Stomach smooth muscle (tissue), 2 donors: ENCODE measurements around the gene PLCG2.
A peak's percentile ranks its signal among the peaks of the same experiment; 100 is the strongest.
"Not testable (repeated sequence)": the region's sequence is repeated elsewhere in the genome, so short reads cannot be mapped to it uniquely, and the experiment has no call there.

Experiments
- H3K27ac ChIP-seq: one replicate; pipeline ENCODE4 v1.7.0; 2013; ENCODE audit warnings: mild to moderate bottlenecking, low read length, inconsistent platforms
- H3K27me3 ChIP-seq, 2 donors: one replicate each; pipeline ENCODE4 v1.7.0; 2013; ENCODE audit warnings: low read length in 2 of 2; ENCODE audit not compliant: insufficient read depth in 2 of 2, control insufficient read depth in 1 of 2
- H3K36me3 ChIP-seq, 2 donors: one replicate each; pipeline ENCODE4 v1.7.0; 2013; ENCODE audit warnings: low read length in 2 of 2; ENCODE audit not compliant: control insufficient read depth in 2 of 2, insufficient read depth in 2 of 2
- H3K4me1 ChIP-seq: one replicate; pipeline ENCODE4 v1.7.0; 2013; ENCODE audit warnings: low read length; ENCODE audit not compliant: control insufficient read depth, insufficient read depth
- H3K4me3 ChIP-seq, 2 donors: one replicate each; pipeline ENCODE4 v1.7.0; 2013; ENCODE audit warnings: low read length in 2 of 2
- H3K9ac ChIP-seq, 2 donors: one replicate each; pipeline ENCODE4 v1.7.0; 2013; ENCODE audit warnings: low read length in 2 of 2, mild to moderate bottlenecking in 1 of 2
- H3K9me3 ChIP-seq, 2 donors: one replicate each; pipeline ENCODE4 v1.7.0; 2013; ENCODE audit warnings: low read length in 2 of 2; ENCODE audit not compliant: control insufficient read depth in 2 of 2
- donor health status: healthy.
- donor health status: Pancreatic carcinoma.

Gene PLCG2

DNA sequence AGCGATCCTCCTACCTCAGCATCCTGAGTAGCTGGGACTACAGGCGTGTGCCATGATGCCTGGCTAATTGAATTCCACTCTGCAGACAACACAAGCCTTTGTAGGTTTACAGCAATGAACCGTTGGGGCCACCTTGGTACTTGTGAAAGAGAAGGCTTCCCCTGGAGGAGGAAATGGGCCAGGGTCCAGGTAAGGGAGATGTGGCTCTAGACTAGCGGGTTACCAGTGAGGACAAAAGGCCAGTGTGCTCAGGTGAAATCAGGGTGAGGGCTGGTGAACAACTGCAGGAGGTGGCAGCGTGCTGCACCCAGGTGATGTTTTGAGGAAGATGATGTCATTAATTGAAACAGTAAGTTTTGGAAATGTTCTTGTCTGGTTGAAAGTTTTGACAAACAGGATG lies 225.5 kb downstream of the PLCG2 start:
- Histone ChIP-seq H3K9ac (no peak overlapping the region), H3K27me3 (no peaks in the 10 kb centered on the region), H3K4me1 (no peaks in the 10 kb centered on the region), H3K4me3 (no peak overlapping the region), H3K9me3 (no peaks in the 10 kb centered on the region), H3K27ac (no peak overlapping the region), H3K36me3 (peaks cover 0 to 2% of the 10 kb centered on the region in 2 donors)

DNA sequence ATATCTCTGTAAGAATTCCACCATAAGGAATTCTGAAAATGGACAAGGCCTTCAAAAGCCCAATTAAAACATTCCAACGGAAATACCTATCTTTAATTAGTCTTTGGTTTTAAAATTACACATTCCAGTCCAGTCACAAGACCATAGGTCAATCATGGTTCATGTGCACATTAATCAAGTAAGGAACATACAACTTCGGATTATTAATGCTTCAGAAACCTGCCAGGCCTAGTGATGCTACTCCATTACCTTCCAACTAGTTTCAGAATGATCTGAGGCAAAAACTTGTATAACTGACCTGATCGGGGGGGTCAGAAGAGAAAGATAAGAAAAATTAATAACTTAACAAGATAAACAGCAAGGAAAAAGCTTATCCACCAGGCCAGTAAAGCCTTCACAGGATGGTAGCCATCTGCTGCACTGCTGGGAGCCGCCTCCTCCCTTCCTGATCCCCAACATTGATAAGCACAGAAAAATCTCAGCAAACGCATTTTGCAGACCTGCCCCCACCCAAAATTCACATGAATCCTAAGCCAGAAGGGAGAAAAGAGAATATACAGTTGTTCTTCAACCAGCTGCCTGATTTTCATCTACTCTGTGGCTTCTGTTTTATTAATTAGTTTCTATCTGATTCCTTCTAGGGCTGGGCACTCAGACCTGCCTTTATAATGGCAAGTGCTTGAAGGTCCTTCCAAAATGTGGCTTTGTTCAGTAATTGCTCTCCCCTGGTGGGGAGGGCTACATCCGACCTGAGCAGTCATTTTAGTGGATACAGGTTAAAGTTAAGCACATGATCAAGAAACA lies 226.1 kb downstream of the PLCG2 start:
- no peaks in the 10 kb centered on the region for H3K36me3 ChIP-seq
- H3K27me3 ChIP-seq: no peaks in the 10 kb centered on the region
- no peak overlapping the region for H3K9ac ChIP-seq
- no peaks in the 10 kb centered on the region for H3K9me3 ChIP-seq
- no peak overlapping the region for H3K4me3 ChIP-seq
- H3K27ac ChIP-seq: no peak overlapping the region
- no peaks in the 10 kb centered on the region for H3K4me1 ChIP-seq

DNA sequence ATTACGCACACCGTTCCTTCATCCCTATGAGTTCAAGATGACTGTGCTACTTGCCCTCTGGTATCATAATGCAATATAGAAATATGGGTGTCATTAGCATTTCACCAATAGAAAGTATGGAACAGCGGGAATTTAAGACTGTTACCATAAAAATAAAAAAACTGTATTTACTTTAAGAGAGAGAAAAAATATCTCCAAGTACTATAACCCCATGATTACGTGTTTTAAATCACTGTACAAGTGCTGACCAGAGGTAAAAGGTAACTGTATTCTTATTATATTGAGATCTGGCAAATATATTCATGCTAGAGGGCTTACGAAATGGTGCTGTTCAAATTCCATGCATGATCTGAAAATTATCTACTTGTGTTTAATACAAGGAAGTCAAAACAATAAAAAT lies 226.9 kb downstream of the PLCG2 start:
- Histone ChIP-seq H3K27me3 (no peaks in the 10 kb centered on the region), H3K9me3 (no peaks in the 10 kb centered on the region), H3K36me3 (no peaks in the 10 kb centered on the region), H3K4me1 (no peaks in the 10 kb centered on the region), H3K9ac (no peak overlapping the region), H3K4me3 (no peak overlapping the region), H3K27ac (no peak overlapping the region)

DNA sequence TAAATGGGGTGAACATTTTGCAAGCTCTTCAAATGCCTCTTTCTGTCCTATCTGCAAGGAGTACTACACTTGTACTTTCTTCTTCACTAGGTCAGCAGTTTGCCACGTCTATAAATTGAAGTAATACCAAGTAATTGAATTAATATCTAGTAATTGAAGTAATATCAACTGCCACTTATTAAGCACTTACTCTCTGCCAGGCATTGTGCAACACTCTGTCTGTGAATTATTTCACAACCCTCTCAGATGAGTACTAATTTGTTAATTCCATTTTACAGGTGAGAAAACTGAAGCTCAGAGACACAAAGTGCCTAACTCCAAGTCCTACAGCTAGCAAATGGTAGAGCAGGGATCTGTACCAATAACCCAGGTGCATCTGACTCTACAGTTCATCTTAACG lies 228.1 kb downstream of the PLCG2 start:
- Histone ChIP-seq H3K4me3 (no peak overlapping the region), H3K36me3 (no peaks in the 10 kb centered on the region), H3K9me3 (no peaks in the 10 kb centered on the region), H3K27ac (no peak overlapping the region), H3K27me3 (peaks cover 0 to 2% of the 10 kb centered on the region in 2 donors), H3K9ac (no peak overlapping the region), H3K4me1 (no peaks in the 10 kb centered on the region)

DNA sequence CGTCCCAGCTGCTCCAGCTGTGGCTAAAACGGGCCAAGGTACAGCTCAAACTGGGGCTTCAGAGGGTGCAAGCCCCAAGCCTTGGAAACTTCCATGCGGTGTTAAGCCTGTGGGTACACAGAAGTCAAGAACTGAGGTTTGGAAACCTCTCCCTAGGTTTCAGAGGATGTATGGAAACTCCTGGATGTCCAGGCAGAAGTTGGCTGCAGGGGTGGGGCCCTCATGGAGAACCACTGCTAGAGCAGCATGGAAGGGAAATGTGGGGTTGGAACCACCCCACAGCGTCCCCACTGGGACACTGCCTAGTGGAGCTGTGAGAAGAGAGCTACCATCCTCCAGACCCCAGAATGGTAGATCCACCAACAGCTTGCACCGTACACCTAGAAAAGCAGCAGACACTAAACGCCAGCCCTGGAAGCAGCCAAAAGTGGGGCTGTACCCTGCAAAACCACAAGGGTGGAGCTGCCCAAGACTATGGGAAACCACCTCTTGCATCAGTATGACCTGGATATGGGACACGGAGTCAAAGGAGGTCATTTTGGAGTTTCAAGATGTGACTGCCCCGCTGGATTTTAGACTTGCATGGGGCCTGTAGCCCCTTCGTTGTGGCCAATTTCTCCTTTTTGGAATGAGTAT lies 230.0 kb downstream of the PLCG2 start:
- Histone ChIP-seq H3K4me3 (no peak overlapping the region), H3K9ac (no peak overlapping the region)

DNA sequence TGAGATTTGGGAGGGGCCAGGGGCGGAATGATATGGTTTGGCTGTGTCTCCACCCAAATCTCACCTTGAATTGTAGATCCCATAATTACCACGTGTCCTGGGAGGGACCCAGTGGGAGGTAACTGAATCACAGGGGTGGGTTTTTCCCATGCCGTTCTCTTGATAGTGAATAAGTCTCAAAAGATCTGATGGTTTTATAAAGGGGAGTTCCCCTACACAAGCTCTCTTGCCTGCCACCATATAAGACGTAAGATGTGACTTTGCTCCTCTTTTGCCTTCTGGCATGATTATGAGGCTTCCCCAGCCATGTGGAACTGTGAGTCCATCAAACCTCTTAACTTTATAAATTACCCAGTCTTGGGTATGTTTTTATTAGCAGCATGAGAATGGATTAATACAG lies 230.7 kb downstream of the PLCG2 start:
- not testable (repeated sequence) for H3K27me3 ChIP-seq, H3K4me1 ChIP-seq, H3K9me3 ChIP-seq, H3K4me3 ChIP-seq, H3K36me3 ChIP-seq, H3K27ac ChIP-seq, H3K9ac ChIP-seq

More for the DNA sequence above, 230.0 kb downstream of the PLCG2 start:
- H3K27me3 ChIP-seq: peaks cover 0 to 4% of the 10 kb centered on the region in 2 donors
- no peaks in the 10 kb centered on the region for H3K4me1 ChIP-seq
- H3K27ac ChIP-seq: no peak overlapping the region
- H3K9me3 ChIP-seq: peaks cover 0 to 2% of the 10 kb centered on the region in 2 donors
- H3K36me3 ChIP-seq: no peaks in the 10 kb centered on the region

DNA sequence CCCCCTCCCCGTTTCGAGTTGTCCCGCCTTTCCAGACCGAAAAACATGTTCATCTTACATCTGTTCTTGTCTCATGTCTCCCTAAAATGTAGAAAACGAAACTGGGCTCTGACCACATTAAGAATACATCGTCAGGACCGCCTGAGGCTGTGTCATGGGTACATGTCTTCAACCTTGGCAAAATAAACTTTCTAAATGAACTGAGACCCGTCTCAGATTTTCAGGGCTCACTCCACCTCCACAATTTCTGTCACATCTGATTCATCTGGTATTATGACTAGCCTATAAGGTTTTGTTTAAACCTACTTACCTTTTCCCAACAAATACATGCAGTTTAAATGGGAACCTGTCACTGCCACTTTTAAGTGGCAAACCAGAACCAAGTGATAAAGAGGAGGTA lies 231.6 kb downstream of the PLCG2 start:
- H3K36me3 ChIP-seq: no peaks in the 10 kb centered on the region
- H3K4me3 ChIP-seq: peak overlapping the region; percentile 79 to 89
- no peaks in the 10 kb centered on the region for H3K4me1 ChIP-seq
- H3K27ac ChIP-seq: no peak overlapping the region
- H3K9ac ChIP-seq: peak overlapping the region; percentile 30 to 56
- peaks cover 0 to 8% of the 10 kb centered on the region in 2 donors for H3K9me3 ChIP-seq
- H3K27me3 ChIP-seq: peaks cover 0 to 4% of the 10 kb centered on the region in 2 donors

DNA sequence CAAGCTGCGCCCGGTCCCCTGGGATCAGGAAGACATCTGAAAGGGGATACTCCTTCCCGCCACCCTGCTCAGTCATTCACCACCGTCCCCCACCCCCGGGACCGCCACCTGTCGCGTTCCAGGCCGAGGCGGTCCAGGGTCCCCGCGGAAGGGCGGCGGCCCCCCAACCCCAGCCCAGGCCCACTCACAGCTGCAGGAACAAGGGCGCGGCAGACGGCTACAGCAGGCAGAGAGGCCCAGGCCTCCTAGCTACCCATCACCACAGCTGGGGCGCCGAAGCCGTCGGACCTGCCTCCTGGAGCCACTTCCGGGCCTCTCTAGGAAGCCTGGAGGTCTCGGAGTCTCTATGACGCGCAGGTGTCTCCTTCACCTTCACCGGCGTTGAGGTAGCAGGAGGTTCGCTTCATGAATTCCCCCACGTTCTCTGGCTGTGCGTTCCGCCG lies 232.1 kb downstream of the PLCG2 start, which contains the start of gene SDR42E1:
TSS of gene SDR42E1 (minus strand) at position 272 of the 443 bp plus-strand sequence. CDS start 10,612 bp downstream, outside the sequence.
- H3K36me3 ChIP-seq: no peaks in the 10 kb centered on the region
- no peaks in the 10 kb centered on the region for H3K4me1 ChIP-seq
- H3K4me3 ChIP-seq: peak within 1 kb of the TSS; percentile 79 to 89
- H3K9ac ChIP-seq: peak within 1 kb of the TSS; percentile 51 to 56
- H3K27ac ChIP-seq: no peak within 1 kb of the TSS
- H3K27me3 ChIP-seq: peaks cover 0 to 4% of the 10 kb centered on the region in 2 donors
- peaks cover 0 to 8% of the 10 kb centered on the region in 2 donors for H3K9me3 ChIP-seq
